Renal cortical epithelial cell (primary cell): ENCODE data around the gene SYNJ2. TPM values are rescaled to one million over a fixed set of nuclear protein-coding genes. Genes with fewer than 3 reads are reported as not detected.

Experiments
- DNase-seq: peaks from one replicate; pipeline ENCODE4 v3.0.0-alpha.2; 2011; ENCODE audit warnings: low read depth
- total RNA-seq: library from RNA; depleted of rRNA; stranded (reverse); fragments of >200 nt; gene quantifications from 2 replicates; pipeline ENCODE4 v1.2.3, GENCODE V29; 2014

Gene SYNJ2
- total RNA-seq, 1 donor from 2014 or later, result 13.3 TPM

- no peak for DNase-seq
Measured at GRCh38 chr6:157982102-157982562, 469 bp downstream of the SYNJ2 start.

GRCh38 chr6:157982563-157983405, 1.1 kb downstream of the SYNJ2 start:
- DNase-seq, result no peak

GRCh38 chr6:157983406-157984119, 1.9 kb downstream of the SYNJ2 start:
- no peak for DNase-seq

- no peak for DNase-seq
Measured at GRCh38 chr6:157984128-157984527, 2.5 kb downstream of the SYNJ2 start.

- no peak for DNase-seq
Measured at GRCh38 chr6:157984686-157985225, 3.1 kb downstream of the SYNJ2 start.

GRCh38 chr6:157985378-157986155, 3.9 kb downstream of the SYNJ2 start:
- peak; percentile 57 for DNase-seq

GRCh38 chr6:157987788-157988699, 6.4 kb downstream of the SYNJ2 start:
- DNase-seq, result no peak

GRCh38 chr6:157988700-157989063, 7.0 kb downstream of the SYNJ2 start:
- DNase-seq, result no peak

GRCh38 chr6:157989541-157990289, 8.1 kb downstream of the SYNJ2 start:
- peak; percentile 78 for DNase-seq

- DNase-seq, result no peak
Measured at GRCh38 chr6:157990321-157991066, 8.8 kb downstream of the SYNJ2 start.

- DNase-seq, result no peak
Measured at GRCh38 chr6:157991067-157991432, 9.4 kb downstream of the SYNJ2 start.

GRCh38 chr6:157993076-157993475, 11.4 kb downstream of the SYNJ2 start:
- no peak for DNase-seq

GRCh38 chr6:157994125-157994795, 12.6 kb downstream of the SYNJ2 start:
- no peak for DNase-seq

- DNase-seq, result no peak
Measured at GRCh38 chr6:157995458-157995857, 13.8 kb downstream of the SYNJ2 start.

- DNase-seq, result no peak
Measured at GRCh38 chr6:157996201-157996712, 14.6 kb downstream of the SYNJ2 start.

GRCh38 chr6:157996918-157997702, 15.4 kb downstream of the SYNJ2 start:
- no peak for DNase-seq

GRCh38 chr6:157997893-157998608, 16.4 kb downstream of the SYNJ2 start:
- no peak for DNase-seq
